ENCODE data around the gene CDADC1. TPM values are rescaled to one million over a fixed set of nuclear protein-coding genes. Genes with fewer than 3 reads are reported as not detected.
A peak's percentile ranks its signal among the peaks of the same experiment; 100 is the strongest.

Gene CDADC1
- total and polyA plus RNA-seq, 2 of the 13 experiments (the other 11 are each of a cell fraction or from before 2014, with no cell fraction given) = 2.4 to 9.0 TPM

DNA sequence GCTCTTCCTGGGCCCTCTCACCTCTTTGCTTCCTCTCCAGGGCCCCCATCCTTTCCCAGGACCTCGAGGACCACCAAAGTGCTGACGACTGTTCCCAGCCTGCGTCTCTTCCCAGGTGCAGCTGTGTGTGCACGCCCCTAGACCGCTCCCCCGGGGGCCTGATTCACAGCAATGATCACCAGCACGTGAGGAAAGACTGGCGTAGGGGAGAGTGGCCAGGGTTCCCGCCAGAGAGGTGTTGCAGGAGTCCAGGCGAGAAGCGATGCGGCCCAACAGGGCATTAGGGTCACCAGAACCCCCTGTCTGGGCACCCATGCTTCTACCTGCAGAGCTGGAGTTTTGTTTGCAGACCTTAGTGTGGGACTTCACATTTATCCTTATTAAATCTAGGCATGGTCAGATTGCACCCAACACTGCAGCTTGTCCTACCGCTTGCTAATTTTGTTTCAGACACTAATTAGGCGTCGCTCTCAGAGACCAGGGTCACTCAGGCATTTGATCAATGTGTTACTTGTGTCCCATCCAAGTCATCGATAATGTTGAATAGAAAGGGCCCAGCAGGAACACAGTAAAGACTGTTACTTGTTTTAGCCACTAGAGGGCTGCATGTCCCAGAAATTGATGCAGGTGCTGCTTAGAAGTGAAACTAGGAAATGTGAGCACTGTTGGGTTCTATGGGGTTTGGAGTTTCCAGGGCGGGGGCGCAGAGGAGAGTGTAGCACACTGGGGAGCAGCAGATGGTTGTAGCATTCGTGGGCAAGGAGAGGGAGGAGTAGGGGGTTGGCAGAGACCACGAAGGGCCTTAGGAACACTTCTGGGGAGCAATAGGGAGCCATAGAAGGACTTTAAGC lies 53.2 kb downstream of the CDADC1 start (continued):
- TF ChIP-seq ARID4A (CRISPR knock-in tag; IDR thresholded peaks at IDR 0.05; ENCODE audit: borderline replicate concordance) (no peak), TERF1 (CRISPR knock-in tag; IDR thresholded peaks at IDR 0.05) (no peak), ZNF24 (IDR thresholded peaks at IDR 0.05) (no peak), FOXC1 (CRISPR knock-in tag; IDR thresholded peaks at IDR 0.05; ENCODE audit: borderline replicate concordance) (no peak), JUN (CRISPR knock-in tag; IDR thresholded peaks at IDR 0.05) (no peak), RAD51 (IDR thresholded peaks at IDR 0.05; ENCODE audit: borderline replicate concordance) (no peak), FOXO4 (CRISPR knock-in tag; conservative IDR thresholded peaks at IDR 0.05) (no peak), AHDC1 (CRISPR knock-in tag; IDR thresholded peaks at IDR 0.05; ENCODE audit: borderline replicate concordance) (no peak), MEF2D (CRISPR knock-in tag; IDR thresholded peaks at IDR 0.05) (no peak)
- TF ChIP-seq, protein P1, sequence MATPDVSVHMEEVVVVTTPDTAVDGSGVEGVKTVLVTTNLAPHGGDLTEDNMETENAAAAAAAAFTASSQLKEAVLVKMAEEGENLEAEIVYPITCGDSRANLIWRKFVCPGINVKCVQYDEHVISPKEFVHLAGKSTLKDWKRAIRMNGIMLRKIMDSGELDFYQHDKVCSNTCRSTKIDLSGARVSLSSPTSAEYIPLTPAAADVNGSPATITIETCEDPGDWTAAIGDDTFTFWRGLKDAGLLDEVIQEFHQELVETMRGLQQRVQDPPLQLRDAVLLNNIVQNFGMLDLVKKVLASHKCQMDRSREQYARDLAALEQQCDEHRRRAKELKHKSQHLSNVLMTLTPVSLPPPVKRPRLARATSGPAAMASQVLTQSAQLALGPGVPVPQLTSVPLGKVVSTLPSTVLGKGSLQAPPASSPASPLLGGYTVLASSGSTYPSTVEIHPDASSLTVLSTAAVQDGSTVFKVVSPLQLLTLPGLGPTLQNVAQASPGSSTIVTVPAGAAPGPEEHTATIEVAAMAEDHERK (CRISPR knock-in tag; IDR thresholded peaks at IDR 0.05; ENCODE audit: low read depth) = no peak
- TF ChIP-seq, protein P2, sequence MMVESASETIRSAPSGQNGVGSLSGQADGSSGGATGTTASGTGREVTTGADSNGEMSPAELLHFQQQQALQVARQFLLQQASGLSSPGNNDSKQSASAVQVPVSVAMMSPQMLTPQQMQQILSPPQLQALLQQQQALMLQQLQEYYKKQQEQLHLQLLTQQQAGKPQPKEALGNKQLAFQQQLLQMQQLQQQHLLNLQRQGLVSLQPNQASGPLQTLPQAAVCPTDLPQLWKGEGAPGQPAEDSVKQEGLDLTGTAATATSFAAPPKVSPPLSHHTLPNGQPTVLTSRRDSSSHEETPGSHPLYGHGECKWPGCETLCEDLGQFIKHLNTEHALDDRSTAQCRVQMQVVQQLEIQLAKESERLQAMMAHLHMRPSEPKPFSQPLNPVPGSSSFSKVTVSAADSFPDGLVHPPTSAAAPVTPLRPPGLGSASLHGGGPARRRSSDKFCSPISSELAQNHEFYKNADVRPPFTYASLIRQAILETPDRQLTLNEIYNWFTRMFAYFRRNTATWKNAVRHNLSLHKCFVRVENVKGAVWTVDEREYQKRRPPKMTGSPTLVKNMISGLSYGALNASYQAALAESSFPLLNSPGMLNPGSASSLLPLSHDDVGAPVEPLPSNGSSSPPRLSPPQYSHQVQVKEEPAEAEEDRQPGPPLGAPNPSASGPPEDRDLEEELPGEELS (CRISPR knock-in tag; IDR thresholded peaks at IDR 0.05) = 0 out of 2 replicates have a peak, but pooled peaks have one; percentile 22

Data from HepG2 (cell line).